HG02970 (cell line): Measurements from ENCODE around the gene REELD1.
A peak's percentile ranks its signal among the peaks of the same experiment; 100 is the strongest.

Experiments
- ATAC-seq: cut with Tn5 transposase; IDR thresholded peaks from one replicate; pipeline ENCODE4 v1.9.1; 2021; ENCODE audit warnings: mild to moderate bottlenecking, moderate library complexity, moderate number of reproducible peaks; ENCODE audit not compliant: unreplicated experiment, low FRiP score

Gene REELD1

GRCh38 chr4:146261041-146261440, 46.7 kb downstream of the REELD1 start:
- ATAC-seq: no peak

DNA sequence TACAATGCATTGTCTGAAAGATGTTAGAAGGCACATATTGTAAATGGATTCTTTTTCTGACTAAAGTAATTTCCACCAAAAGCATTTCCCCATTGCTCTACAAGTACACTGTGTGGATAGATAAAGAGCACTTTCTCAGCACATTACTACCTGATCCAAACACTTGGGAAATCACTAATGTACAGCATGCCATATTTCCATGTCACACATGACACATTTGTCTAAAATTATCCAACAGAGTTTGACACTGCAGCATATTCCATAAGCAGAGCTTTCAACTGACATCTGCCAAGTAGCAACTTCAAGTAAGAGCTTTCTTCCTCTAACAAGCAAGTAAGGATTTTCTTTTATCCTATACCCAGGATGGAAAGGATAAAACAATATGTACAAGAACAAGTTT, 49.5 kb downstream of the REELD1 start:
- no peak for ATAC-seq

DNA sequence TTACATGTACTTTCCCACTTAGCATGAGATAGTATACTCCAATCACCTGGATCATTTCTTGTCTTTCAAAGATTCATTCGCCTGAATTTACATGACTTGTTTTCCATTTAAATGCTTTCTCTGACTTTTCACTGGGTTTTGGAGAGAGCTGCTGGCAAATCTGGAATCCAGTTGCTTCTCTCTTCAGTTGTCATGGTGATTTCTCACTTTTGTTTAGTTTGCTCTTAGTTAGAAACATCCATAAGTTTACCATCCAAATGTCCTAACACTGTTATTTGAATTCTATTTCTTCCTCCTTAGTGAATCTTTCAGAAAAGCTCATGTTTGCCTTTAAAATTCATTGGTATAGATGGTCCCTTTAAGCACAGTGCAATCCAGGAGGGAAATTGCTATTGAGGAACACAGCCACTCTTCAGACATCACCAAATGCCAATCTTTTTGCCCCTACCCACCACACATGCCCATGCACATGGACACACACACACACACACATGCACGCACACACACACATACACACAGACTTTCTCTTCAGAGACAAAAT, 51.7 kb downstream of the REELD1 start:
- ATAC-seq: no peak

DNA sequence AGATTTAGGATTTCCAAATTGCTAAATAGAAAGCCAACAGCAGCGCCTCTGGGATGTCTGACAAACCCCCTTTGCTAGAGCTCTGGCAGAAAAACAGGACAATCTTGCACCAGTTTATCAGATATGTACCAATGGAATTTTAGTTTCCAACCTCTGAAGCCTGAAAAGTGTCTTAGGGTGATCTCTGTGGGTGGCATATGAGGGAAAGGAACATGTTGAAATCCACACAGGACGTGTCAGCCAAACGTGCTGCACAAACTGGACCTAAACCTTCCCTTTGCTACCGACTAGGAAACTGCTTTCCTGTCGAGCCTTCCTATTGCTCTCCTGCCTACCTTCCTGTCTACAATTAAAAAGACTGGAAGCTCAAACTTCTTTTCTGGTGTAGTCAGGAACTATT, 53.5 kb downstream of the REELD1 start:
- no peak for ATAC-seq

DNA sequence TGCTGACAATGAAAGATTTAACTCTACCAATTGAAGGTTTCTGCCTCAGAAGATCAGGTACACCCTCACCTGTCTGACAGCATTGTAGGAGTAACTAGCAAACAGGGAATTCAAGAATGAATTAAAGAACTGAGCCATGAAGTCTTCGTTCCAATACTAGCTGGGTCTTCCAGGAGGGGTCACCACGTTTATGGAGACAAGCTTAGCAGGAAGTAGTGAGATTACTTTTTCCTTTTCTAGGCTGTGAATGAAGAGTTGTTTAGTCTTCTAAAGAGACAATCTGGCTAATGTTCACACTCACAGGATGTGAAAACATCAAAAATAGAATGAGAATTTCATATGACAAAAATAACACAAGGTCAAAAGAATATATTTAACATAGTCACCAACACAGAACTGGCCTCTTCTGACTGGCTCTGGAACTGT, 54.9 kb downstream of the REELD1 start:
- ATAC-seq: peak; percentile 55

DNA sequence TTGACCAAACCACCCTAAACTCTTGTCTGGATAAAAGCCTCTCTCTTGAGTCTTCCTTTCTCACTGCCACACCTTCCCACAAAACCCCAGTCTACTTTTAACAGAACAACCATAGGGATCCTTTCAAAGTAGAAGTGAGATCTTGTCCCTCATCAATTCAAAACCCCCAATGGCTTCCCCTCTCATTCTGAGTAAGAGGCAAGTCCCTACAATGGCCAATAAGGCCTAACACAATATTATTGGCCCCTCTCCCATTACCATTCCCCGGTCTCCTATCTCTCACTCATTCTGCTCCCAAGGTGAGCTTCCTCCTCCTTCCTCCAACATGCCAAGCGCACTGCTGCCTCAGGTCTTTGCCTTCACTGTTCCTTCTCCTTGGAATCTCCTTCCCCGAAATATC, 57.1 kb downstream of the REELD1 start:
- no peak for ATAC-seq

- peak; percentile 53 for ATAC-seq
Measured at GRCh38 chr4:146273204-146273901, 59.0 kb downstream of the REELD1 start.

DNA sequence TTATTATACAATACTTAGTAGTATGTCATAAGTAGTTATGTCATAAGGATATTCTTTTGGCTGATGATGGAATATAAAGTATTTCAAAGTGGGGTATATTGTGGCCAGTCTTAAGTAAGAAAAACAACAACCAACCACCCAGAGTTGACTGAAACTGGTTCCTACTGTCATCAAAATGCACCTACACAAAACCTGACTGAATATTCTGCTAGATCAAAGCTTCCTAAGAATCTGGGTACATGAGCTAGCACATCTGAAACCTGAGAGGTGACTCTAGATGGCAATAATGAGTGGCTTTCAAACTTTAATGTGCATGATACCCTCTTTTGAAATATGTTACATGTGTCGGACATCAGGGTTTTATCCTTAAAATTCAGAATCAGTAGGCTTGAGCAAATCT, 60.4 kb downstream of the REELD1 start:
- ATAC-seq: no peak

- no peak for ATAC-seq
Measured at GRCh38 chr4:146275370-146275769, 61.0 kb downstream of the REELD1 start.

GRCh38 chr4:146278986-146279385, 64.6 kb downstream of the REELD1 start:
- ATAC-seq: no peak
